ENCODE results near the gene NFE2L2. TPM values are rescaled to one million over a fixed set of nuclear protein-coding genes. Genes with fewer than 3 reads are reported as not detected.

Gene NFE2L2
- total RNA-seq, 1 experiment from 2014 or later: 26.3 TPM

DNA sequence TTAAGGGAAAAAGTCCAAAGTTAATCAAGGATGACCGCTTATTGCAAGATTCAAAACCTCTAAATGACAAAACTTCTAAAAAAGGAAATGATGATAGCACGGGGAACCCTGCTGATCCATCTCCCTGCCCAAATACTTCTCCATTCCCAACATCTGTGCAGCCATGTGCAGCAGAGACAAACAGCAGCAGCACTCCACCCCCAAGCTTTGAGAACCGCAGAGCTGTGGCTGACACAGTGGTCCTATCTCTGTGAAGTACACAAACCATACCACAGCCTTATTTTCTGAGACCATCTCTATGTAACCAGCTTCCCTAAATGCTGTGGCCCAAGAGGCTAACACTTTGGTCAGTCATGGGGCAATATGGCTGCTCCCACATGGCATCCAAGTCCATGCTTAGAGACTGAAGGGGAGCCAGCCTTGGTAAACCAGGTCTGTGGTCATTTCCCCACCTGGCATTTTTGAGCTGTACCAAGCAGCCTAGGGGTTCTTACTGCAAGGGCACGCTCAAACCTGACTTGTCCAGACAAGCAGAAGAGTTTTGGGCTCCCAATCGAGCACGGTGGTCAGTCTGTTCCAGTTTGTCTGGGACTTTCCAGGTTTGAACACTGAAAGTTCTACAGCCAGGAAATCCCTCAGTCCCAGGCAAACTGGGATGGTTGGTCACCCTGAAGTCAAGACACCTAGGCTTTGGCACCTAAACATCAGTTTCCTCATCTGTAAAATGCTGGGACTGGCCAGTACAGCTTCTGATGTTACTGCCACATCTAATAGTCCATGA is 17.1 kb upstream of the NFE2L2 start:
- no peaks in the 10 kb centered on the region for H3K9me3 Mint-ChIP-seq
- ATAC-seq: no peak
- POLR2A ChIA-PET: no interaction called here
- DNase-seq (ENCODE audit: low spot score): no peak
- no peaks in the 10 kb centered on the region for H3K27me3 Mint-ChIP-seq (ENCODE audit: low read depth)
- peaks cover 8% of the 10 kb centered on the region for H3K4me1 Mint-ChIP-seq
- CTCF ChIA-PET: interaction anchor here (0.7 to 2.2 kb wide), 5 partner anchors 14 to 136 kb away, joined by 3 to 9 read pairs (median 4); partner anchors contain the start of gene NFE2L2
- no peak overlapping the region for H3K4me3 Mint-ChIP-seq
- TF ChIP-seq ATF1 (CRISPR knock-in tag; IDR thresholded peaks at IDR 0.05): no peak
- no peak for TF ChIP-seq ZNF263 (CRISPR knock-in tag; IDR thresholded peaks at IDR 0.05; ENCODE audit: low read depth)
- TF ChIP-seq KAT7 (CRISPR knock-in tag; IDR thresholded peaks at IDR 0.05; ENCODE audit: borderline replicate concordance): no peak
- TF ChIP-seq, protein P1, sequence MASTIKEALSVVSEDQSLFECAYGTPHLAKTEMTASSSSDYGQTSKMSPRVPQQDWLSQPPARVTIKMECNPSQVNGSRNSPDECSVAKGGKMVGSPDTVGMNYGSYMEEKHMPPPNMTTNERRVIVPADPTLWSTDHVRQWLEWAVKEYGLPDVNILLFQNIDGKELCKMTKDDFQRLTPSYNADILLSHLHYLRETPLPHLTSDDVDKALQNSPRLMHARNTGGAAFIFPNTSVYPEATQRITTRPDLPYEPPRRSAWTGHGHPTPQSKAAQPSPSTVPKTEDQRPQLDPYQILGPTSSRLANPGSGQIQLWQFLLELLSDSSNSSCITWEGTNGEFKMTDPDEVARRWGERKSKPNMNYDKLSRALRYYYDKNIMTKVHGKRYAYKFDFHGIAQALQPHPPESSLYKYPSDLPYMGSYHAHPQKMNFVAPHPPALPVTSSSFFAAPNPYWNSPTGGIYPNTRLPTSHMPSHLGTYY (CRISPR knock-in tag; IDR thresholded peaks at IDR 0.05): no peak
- TF ChIP-seq, protein P2, sequence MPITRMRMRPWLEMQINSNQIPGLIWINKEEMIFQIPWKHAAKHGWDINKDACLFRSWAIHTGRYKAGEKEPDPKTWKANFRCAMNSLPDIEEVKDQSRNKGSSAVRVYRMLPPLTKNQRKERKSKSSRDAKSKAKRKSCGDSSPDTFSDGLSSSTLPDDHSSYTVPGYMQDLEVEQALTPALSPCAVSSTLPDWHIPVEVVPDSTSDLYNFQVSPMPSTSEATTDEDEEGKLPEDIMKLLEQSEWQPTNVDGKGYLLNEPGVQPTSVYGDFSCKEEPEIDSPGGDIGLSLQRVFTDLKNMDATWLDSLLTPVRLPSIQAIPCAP (CRISPR knock-in tag; IDR thresholded peaks at IDR 0.05): no peak
- no peak overlapping the region for H3K27ac Mint-ChIP-seq
- H3K36me3 Mint-ChIP-seq: no peaks in the 10 kb centered on the region

DNA sequence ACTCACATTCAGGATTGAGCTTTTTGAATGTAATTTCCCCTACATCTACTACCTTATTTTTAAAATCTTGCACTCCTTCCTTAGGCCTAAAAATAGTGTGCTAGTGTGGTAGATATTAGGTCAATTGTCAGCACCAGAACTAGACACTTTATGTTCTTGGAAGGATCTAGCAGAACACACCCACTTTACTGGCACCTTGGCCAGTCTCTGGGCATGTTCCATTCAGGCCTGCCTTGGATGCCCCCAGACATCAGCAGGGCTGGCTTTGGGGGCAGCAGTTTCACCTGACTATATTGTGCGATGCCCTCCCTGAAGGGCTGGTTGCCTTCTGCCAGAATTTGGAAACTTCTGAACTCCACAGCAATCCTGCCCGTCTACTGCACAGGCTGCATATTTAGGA is 15.3 kb upstream of the NFE2L2 start:
- Mint-ChIP-seq H3K9me3 (no peaks in the 10 kb centered on the region), H3K4me3 (no peak overlapping the region), H3K4me1 (peaks cover 8% of the 10 kb centered on the region), H3K27ac (no peak overlapping the region), H3K27me3 (ENCODE audit: low read depth) (no peaks in the 10 kb centered on the region), H3K36me3 (no peaks in the 10 kb centered on the region)
- ChIA-PET POLR2A (no interaction called here), CTCF (interaction anchor here (2.2 kb wide), 1 partner anchor 115 kb away, joined by 6 read pairs; no protein-coding TSS in a partner anchor)
- no peak for ATAC-seq
- no peak for TF ChIP-seq TEAD4 (CRISPR knock-in tag; IDR thresholded peaks at IDR 0.05)
- TF ChIP-seq SP1 (CRISPR knock-in tag; conservative IDR thresholded peaks at IDR 0.05): no peak
- no peak for TF ChIP-seq NFATC4 (CRISPR knock-in tag; IDR thresholded peaks at IDR 0.05)
- TF ChIP-seq CREM (CRISPR knock-in tag; IDR thresholded peaks at IDR 0.05): no peak
- TF ChIP-seq, protein P1 (CRISPR knock-in tag; IDR thresholded peaks at IDR 0.05): no peak
- no peak for TF ChIP-seq SOX15 (CRISPR knock-in tag; IDR thresholded peaks at IDR 0.05)
- TF ChIP-seq, protein P3, sequence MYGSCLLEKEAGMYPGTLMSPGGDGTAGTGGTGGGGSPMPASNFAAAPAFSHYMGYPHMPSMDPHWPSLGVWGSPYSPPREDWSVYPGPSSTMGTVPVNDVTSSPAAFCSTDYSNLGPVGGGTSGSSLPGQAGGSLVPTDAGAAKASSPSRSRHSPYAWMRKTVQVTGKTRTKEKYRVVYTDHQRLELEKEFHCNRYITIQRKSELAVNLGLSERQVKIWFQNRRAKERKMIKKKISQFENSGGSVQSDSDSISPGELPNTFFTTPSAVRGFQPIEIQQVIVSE (CRISPR knock-in tag; IDR thresholded peaks at IDR 0.05; ENCODE audit: borderline replicate concordance): no peak
- no peak for TF ChIP-seq NR2C2 (CRISPR knock-in tag; IDR thresholded peaks at IDR 0.05)
- no peak for DNase-seq (ENCODE audit: low spot score)

DNA sequence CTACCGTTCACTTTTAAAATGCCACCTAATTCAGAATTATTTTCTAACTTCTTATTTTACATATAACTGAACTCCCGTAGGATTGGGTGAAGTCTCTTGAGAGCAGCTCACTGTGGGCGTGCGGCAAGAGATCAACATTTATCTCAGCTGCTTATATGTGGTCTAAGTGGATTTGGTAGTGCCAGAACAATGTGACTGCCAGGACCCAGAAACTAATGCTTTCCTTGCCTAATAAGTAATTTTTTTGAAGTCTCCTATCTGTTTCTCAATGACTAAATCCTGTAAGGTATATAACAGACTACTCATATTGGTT is 11.2 kb upstream of the NFE2L2 start:
- Mint-ChIP-seq H3K9me3 (no peaks in the 10 kb centered on the region), H3K4me3 (no peak overlapping the region), H3K27me3 (ENCODE audit: low read depth) (no peaks in the 10 kb centered on the region), H3K36me3 (no peaks in the 10 kb centered on the region), H3K27ac (no peak overlapping the region), H3K4me1 (peaks cover 15% of the 10 kb centered on the region)
- ATAC-seq: no peak
- CTCF ChIA-PET: no interaction called here
- no peak for DNase-seq (ENCODE audit: low spot score)
- POLR2A ChIA-PET: no interaction called here
- TF ChIP-seq, protein P4, sequence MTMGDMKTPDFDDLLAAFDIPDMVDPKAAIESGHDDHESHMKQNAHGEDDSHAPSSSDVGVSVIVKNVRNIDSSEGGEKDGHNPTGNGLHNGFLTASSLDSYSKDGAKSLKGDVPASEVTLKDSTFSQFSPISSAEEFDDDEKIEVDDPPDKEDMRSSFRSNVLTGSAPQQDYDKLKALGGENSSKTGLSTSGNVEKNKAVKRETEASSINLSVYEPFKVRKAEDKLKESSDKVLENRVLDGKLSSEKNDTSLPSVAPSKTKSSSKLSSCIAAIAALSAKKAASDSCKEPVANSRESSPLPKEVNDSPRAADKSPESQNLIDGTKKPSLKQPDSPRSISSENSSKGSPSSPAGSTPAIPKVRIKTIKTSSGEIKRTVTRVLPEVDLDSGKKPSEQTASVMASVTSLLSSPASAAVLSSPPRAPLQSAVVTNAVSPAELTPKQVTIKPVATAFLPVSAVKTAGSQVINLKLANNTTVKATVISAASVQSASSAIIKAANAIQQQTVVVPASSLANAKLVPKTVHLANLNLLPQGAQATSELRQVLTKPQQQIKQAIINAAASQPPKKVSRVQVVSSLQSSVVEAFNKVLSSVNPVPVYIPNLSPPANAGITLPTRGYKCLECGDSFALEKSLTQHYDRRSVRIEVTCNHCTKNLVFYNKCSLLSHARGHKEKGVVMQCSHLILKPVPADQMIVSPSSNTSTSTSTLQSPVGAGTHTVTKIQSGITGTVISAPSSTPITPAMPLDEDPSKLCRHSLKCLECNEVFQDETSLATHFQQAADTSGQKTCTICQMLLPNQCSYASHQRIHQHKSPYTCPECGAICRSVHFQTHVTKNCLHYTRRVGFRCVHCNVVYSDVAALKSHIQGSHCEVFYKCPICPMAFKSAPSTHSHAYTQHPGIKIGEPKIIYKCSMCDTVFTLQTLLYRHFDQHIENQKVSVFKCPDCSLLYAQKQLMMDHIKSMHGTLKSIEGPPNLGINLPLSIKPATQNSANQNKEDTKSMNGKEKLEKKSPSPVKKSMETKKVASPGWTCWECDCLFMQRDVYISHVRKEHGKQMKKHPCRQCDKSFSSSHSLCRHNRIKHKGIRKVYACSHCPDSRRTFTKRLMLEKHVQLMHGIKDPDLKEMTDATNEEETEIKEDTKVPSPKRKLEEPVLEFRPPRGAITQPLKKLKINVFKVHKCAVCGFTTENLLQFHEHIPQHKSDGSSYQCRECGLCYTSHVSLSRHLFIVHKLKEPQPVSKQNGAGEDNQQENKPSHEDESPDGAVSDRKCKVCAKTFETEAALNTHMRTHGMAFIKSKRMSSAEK (CRISPR knock-in tag; IDR thresholded peaks at IDR 0.05; ENCODE audit: borderline replicate concordance): no peak
- TF ChIP-seq, protein P3 (CRISPR knock-in tag; IDR thresholded peaks at IDR 0.05; ENCODE audit: borderline replicate concordance): no peak
- TF ChIP-seq ZNF423 (CRISPR knock-in tag; IDR thresholded peaks at IDR 0.05): no peak
- TF ChIP-seq ZNF317 (CRISPR knock-in tag; IDR thresholded peaks at IDR 0.05; ENCODE audit: borderline replicate concordance, low read depth): no peak
- TF ChIP-seq, protein P5, sequence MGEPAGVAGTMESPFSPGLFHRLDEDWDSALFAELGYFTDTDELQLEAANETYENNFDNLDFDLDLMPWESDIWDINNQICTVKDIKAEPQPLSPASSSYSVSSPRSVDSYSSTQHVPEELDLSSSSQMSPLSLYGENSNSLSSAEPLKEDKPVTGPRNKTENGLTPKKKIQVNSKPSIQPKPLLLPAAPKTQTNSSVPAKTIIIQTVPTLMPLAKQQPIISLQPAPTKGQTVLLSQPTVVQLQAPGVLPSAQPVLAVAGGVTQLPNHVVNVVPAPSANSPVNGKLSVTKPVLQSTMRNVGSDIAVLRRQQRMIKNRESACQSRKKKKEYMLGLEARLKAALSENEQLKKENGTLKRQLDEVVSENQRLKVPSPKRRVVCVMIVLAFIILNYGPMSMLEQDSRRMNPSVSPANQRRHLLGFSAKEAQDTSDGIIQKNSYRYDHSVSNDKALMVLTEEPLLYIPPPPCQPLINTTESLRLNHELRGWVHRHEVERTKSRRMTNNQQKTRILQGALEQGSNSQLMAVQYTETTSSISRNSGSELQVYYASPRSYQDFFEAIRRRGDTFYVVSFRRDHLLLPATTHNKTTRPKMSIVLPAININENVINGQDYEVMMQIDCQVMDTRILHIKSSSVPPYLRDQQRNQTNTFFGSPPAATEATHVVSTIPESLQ (CRISPR knock-in tag; IDR thresholded peaks at IDR 0.05): no peak
- no peak for TF ChIP-seq ZNF263 (CRISPR knock-in tag; IDR thresholded peaks at IDR 0.05; ENCODE audit: low read depth)
- TF ChIP-seq TEAD4 (CRISPR knock-in tag; IDR thresholded peaks at IDR 0.05): no peak
- no peak for TF ChIP-seq RELA (CRISPR knock-in tag; IDR thresholded peaks at IDR 0.05; ENCODE audit: borderline replicate concordance)
- TF ChIP-seq, protein P6, sequence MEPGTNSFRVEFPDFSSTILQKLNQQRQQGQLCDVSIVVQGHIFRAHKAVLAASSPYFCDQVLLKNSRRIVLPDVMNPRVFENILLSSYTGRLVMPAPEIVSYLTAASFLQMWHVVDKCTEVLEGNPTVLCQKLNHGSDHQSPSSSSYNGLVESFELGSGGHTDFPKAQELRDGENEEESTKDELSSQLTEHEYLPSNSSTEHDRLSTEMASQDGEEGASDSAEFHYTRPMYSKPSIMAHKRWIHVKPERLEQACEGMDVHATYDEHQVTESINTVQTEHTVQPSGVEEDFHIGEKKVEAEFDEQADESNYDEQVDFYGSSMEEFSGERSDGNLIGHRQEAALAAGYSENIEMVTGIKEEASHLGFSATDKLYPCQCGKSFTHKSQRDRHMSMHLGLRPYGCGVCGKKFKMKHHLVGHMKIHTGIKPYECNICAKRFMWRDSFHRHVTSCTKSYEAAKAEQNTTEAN (CRISPR knock-in tag; IDR thresholded peaks at IDR 0.05): no peak
